GM19468 (cell line): ENCODE measurements around the gene ATP2B2.
"Not testable (repeated sequence)": the region's sequence is repeated elsewhere in the genome, so short reads cannot be mapped to it uniquely, and the experiment has no call there.

ENCODE experiments used
- ATAC-seq: cut with Tn5 transposase; IDR thresholded peaks from one replicate; pipeline ENCODE4 v1.9.1; 2021; ENCODE audit warnings: mild to moderate bottlenecking, moderate library complexity, moderate number of reproducible peaks; ENCODE audit not compliant: unreplicated experiment; ENCODE audit errors: extremely low read depth

The ATP2B2 gene

DNA sequence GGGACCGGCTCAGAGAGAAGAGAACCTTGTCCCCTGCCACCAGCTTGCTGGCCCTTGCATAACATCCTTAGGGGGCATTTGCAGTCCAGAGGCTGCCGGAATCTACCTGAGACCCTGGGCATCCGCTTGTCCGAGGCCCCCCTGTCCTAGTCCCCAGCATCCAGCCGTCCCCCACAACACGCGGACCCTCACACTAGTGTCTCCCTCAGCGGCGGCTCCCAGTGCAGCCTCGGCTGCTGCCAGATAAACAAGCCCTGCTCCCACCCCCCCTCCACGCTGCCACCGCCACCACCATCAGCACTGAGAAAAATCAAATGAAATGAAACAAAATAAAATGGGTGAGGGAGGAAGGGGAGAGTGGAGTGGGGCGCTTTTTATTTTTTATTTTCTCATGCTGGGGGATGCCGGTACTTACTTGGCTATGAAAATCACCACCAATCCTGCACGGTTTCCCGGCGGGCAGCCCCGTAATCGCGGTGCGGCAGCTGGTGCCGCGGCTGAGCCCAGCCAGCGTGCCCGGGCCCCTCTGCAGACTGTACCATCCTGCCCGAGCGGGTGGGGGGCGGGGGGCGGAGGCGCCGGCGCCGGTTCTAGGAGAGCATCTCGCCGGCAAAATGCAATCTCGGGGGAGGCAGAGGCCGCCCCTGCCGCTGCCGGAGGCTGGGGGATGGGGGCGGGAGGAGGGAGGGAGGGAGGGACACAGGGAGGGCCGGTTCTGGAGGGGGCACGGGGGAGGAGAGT is at the start of gene ATP2B2:
ATP2B2 (minus strand) TSS at position 537 of the 741 bp plus-strand sequence. CDS start 56,043 bp downstream, outside the sequence.
- ATAC-seq: no peak

DNA sequence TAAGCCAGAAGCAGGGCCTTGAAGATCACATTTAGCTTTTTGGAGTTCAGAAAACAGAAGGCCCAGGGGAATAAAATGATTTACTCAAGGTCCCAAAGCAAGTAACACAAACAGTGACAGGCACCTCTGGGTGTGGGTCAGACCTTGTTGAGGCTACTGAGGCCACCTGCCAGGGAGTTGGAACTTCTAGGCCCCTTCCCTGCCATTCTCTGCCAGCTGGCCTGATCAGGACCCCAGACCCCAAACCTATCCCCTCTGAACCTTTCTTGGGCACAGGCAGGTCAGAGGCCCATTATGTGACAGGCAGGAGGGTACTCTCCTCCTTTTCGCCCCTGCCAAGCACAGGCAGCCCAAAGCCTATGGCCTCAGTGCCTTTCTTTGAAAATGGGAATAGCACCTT is 49.4 kb upstream of the ATP2B2 start:
- ATAC-seq: no peak

DNA sequence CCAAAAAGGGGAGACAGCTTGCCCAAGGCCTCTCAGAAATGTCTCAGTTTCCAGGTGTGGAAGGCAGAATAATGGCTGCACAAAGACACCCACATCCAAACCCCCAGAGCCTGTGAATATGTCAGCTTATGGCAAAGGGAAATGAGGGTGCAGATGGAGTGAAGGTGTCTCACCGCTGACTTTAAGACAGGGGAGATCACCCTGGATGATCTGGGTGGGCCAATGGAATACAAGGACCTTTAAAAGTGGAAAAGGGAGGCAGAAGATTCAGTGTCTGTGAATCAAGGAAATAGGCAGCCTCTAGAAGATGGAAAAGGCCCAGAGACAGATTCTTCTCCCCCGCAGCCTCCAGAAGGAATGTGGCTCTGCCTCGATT is 48.8 kb upstream of the ATP2B2 start:
- ATAC-seq: no peak

DNA sequence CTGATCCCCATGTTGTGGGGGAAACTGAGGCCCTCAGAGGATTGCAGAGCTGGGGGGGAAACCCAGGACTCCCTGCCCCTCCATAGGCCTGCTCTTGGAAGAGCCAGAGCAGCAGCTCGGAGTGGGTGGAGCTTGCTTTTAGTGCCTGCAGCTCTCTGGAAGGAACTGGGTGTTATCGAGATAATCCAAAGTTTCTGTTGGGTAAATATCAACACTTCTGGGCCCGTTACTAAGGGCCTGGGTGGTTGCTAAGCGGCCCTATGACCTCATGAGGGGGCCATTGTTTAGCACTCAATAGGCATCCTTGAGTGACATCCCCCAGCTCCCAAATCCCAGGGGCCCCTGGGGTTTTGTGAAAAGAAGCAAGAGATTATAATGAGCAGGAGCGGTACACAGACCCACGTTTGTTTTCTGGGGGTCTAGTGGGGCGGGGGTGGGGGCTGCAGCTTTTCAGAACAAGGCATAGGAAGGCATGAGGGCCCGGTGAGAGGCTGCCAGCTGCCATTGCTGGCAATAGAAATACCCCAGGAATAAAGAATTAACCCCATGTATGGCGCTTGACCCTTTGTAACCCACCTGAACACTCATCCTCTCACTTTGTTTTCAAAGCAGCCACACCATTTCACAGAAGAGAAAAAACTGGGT is 48.3 kb upstream of the ATP2B2 start:
- no peak for ATAC-seq

DNA sequence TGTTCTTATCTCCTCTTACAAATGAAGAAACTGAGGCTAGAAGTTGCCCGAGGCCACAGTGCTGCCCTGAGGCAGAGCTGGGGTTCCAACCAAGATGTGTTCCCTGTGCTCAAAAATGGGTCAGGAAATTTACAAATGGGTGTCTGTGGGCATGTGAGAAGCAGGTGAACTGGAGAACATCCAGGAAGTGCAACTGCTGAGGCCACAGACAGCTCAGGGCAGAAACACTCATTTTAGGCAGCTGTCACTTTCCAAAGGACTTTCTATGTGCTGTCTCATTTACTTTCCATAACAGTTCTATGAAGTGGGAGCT is 47.2 kb upstream of the ATP2B2 start:
- ATAC-seq: no peak

DNA sequence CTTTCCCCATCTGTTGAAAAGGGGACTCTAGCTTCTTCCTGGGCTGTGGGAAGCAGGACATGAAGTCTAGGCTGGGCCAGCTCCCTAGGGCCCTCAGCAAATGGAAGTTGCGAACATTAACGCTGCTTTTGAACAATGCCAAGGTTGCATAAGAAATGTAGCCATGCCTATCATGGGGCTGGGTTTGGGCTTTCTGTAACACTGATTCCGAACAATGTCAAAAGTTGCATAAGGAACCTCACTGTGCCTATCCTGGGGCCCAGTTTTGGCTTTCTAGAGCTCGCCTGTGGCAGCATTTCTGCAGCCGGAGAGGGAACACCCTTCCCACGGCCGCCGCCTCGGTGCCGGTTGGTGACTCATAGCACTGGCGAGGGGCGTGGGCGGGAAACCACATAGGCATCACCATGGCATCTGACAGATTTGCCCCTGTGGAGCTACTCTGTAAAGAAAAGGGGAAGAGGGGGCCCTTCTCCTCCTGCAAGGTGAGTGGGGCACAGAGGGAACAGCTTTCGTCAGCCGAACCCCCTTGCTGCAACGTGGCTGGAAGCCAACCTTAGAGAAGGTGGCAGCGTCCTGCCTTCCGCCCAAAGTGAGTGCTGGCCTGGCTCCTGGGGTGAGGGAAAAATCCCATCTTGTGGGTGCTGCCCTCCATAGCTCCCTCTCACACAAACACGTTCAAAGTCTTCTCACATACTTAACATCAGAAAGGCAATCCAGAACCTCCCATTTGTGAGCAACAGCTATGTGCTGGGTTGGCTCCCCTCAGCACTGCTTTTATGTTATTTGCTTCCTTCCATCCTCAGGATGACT is 46.6 kb upstream of the ATP2B2 start:
- ATAC-seq: no peak

DNA sequence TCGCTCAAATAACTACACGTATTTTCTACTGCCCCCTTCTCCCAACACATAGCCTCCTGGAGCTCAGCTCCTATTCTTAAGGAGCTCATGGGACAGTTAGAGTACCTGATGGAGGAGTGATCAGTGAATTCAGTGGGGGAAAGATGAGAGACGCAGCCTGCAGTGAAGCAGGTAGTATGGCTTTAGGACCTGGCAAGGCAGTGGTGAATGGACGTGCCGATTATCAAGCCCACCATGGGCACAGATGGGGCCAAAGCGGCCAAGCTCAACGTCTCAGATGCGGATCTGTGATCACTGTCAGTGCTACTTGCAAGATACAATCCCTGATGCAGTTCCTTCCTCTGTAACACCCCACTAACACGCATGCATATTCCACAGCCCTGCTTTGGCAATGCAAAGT is 45.8 kb upstream of the ATP2B2 start:
- ATAC-seq: no peak

DNA sequence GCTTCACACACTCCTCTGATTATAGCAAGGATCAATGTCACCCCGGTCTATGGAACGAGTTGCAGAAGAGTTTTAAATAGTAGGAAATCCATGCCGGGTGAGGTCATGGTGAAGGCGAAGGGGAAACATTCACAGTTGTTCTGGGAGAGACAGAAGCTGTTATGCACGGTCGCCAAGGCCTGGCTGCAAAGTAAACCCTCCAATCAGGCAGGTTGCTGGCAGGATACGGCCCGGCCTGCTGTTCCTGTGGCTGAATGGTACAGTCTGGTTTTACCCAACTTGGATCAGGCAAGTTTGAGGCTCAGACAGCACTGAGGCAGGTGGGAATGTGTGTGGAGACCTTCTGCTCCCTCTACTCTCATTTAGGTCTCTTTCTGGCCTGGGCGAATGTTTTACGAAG is 45.3 kb upstream of the ATP2B2 start:
- no peak for ATAC-seq

DNA sequence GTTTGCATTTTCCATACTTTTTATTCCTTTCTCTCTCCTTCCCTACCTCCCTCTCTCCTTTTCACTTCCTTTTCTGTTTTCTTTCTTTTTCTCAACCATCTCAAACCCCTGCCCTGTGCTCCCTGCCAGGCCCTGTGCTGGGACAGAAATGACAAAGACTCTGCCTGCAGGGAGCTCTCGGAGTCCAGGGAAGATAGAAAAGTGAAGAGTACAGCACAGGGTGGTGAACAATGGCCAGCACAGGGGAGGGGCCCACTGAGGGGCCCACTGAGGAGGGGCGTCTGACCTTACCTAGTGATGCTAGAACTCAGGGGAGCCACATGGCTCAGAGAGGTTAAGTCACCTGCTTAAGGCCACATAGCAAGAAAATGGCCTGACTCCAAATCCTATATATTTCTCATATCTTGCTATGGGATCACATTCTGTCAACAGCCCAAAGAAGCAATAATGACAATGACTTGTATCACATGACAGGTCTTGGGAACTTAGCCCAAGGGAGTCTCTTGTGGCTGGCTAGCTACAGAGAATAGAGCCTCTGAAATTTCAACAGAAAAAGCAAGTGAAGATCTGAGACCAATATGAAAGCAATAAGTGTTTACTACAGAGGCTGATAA is 44.3 kb upstream of the ATP2B2 start:
- no peak for ATAC-seq

DNA sequence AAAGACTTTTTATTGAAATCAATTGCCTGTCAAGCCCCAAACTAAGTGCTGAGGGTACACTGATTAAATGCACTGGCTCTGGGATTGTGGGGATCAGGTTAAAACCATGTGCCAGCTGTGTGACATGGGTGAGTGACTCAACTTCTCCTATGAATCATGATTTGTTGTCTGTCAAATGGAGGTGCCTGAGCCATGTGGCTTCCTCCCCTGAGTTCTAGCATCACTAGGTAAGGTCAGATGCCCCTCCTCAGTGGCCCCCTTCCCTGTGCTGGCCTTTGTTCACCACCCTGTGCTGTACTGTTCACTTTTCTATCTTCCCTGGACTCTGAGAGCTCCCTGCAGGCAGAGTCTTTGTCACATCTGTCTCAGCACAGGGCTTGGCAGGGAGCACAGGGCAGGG is 43.6 kb upstream of the ATP2B2 start:
- no peak for ATAC-seq

DNA sequence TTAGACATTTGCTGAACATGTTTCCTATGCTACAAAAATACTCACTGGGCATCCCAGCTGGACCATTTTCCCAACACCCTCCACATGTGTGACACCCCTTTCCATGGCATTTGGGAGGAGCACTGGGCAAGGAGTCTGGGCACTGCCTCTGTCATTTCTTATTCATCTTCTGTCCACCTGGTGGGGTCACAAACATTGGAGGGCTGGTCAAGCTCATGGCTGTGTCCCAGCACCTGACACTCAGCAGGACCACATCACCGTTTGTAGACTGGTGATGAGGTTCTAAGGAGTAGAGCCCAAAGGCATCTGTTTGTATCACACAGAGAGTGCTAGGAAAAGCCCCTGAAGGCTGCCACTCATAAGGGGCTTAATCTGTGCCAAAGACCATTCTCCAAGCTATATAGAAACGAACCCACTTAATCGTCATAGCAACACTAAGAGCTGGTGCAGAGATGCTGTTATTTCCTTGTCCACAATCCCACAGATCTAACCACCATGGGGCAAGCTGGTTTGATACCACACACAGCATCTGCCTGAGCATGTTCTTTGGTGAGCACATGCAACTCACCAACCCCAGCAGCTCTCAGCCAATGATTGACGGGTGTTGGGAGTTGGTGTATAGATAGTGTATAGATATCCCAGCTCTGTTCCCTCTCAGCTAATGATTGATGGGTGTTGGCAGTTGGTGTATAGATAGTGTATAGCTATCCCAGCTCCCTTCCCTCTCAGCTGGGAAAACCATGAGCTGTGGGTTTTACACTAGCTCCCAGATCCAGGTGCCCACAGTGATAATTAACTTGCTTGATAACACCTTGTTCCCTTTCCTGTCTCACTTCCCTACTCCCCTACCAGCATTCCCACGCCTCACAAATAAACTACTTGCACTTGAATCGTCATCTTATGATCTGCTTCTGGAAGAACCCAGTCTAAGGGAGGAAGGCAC is 42.7 kb upstream of the ATP2B2 start:
- no peak for ATAC-seq

DNA sequence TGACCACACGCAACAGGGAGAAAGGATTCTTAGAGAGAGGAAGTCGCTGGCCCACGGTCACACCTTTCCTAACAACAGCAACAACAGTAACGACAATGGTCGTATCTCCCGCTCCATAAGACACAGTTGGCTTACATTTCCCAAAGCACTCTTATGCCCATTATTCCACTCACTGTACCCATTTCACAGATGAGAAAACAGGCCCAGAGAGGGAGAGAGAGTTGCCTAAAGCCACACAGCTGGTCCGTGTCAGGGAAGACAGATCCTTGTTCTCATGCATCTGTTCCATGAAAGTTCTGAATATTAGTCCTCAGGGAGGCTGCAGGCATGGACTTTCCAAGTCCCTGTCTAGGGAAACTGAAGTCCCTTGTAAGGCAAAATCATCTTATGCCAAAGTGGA is 42.0 kb upstream of the ATP2B2 start:
- no peak for ATAC-seq

DNA sequence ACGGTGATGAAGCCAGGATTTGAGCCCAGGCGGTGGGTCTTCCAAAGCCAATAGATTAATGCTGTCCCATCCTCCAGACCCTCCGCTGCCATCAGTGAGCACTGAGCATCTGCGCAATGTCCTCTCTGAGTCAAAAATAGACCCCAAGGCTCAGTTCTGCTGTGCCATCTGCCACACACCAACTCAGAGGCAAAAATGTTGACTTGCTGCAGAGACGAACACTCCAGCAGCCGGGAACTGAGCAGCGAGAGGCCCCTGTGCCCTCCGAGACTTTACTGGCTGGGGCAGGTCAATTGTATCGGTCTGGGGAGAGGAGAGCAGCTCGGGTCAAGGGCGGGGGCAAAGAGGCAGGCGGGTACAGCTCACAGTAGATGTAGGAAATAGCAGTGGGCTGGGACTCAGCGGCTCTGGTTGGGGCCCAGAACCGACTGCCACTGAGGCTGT is 41.5 kb upstream of the ATP2B2 start:
- ATAC-seq: no peak

DNA sequence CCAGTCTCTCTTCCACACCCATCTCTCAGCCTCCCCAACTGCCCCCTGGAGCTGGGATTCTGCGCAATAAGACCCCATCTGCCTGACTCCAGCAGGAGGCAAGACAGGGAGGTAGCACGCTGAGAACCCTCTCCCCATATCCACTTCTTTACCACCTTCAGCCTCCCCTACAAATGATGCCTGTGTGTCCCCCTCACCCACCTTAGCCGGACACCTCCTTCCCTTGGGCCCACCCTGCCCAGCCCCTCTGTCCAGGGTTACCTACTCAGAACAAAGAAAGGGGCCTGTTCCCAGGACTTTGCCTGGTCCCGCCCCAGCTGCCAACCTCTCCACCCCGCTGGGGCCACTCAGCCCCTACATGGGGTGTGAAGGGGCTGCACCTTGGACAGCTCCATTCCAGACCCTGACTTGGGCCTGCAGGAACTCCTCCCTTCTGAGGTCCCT is 40.8 kb upstream of the ATP2B2 start:
- ATAC-seq: no peak

DNA sequence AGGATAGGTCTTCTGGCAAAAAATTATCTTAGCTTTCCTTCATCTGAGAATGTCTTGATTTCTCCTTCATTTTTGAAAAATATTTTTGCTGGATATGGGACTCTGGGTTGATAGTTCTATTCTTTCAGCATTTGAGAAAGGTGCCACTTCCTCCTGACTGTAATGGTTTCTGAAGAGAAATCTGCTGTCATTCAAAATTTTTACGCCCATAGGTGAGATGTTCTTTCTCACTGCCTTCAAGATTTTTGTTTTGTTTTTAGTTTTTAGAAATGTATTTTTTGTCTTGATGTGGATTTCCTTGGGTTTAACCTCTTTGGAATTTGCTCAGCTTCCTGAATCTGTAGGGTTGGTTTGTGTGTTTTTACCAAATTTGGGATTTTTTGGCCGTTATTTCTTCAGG is 37.1 kb upstream of the ATP2B2 start:
- ATAC-seq: no peak

DNA sequence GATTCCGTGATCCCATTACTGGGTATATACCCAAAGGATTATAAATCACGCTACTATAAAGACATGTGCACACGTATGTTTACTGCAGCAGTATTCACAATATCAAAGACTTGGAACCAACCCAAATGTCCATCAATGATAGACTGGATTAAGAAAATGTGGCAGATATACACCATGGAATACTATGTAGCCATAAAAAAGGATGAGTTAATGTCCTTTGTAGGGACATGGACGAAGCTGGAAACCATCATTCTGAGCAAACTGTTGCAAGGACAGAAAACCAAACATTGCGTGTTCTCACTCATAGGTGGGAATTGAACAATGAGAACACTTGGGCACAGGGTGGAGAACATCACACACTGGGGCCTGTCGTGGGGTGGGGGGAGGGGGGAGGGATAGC is 35.0 kb upstream of the ATP2B2 start:
- ATAC-seq: not testable (repeated sequence)

DNA sequence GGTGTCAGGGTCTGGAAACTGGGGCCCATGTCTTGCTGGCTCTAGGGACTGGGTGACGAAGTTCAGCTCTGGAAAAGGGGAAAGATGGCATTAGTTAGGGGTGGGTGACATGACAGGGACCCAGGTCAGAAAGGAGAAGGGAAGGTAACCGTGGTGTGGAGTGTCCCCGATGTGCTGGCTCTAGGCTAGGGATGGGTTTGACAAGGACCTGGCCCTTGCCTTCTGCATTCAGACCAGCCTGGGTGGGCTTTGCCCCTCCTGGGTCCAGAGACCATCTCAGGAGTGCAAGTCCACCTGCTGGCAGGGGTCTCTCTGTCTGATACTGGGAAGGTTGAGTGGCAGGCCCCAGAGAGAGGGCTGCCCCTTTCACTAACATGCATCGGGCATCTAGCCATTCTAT is 28.7 kb upstream of the ATP2B2 start:
- ATAC-seq: no peak

DNA sequence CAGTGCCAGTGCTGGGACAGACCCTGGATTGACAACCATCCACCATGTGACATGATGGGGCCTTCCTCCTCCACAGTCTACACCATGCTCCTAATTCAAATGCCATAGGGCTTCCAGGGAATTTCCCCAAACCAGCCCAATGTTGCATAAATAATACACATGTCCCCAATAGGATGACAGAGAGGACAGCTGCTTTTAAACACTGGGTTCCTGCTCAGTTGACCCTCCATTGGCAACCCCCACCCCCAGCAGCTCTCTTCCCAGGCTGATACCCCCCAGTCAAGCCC is 28.3 kb upstream of the ATP2B2 start:
- ATAC-seq: no peak

DNA sequence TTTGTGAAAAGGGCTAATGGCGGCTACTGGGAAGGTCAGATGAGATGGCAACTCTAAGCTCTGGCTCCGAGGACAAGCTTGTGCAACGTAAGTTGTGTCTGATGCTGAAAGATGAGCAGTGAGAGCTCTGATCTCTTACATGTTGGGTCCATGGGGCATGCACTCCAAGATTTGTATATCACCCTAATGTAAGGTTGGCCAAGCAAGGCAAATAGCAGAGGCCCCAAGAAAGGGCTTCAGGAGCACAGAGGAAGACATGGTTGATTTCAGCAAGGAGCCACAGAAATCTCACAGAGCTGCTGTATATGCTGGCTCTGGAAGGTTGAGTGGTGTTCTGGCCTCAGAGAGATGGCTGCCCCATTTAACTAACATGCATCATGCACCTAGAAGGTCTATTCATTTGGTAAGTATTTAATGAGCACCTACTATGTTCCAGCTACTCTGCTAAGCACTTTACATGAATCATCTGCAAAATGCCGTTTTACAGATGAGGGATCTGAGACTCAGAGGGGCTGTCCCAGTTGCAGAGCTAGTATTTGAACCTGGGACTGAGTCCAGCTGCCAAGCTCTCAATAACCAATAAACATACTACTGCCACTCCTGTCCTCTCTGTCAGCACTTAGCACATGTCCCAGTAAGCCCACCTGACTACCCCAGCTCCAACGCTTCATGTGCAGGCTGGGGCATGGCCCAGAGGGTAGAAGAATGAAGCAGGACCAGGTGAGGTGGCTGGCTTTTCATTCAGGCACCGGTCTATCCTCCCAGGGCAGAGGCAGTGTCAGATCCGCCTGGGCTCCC is 27.8 kb upstream of the ATP2B2 start:
- ATAC-seq: no peak
